ENCODE measurements around the gene NCAPH2. TPM values are rescaled to one million over a fixed set of nuclear protein-coding genes. Genes with fewer than 3 reads are reported as not detected.

NCAPH2 gene
- total and polyA plus RNA-seq, 2 of the 8 experiments (the other 6 are each of a cell fraction or from before 2014, with no cell fraction given): 62.2 to 81.6 TPM

- Histone ChIP-seq H3K4ac (replicated peaks; ENCODE audit: insufficient read length, low read depth, low read length) (peak within 1 kb of the TSS; percentile 53), H2AK5ac (ENCODE audit: low read depth, low read length) (no peak within 1 kb of the TSS), H3K27me3 (replicated peaks in 1 of 4; ENCODE audit: control insufficient read depth in 3 of 4, extremely low read depth in 1 of 4, insufficient read depth in 3 of 4, low read length in 3 of 4) (peaks cover 1 to 22% (median 13%) of the 10 kb centered on the region in 4 experiments; a peak in 6 of 7 replicates), H3K79me1 (ENCODE audit: low read depth, low read length) (no peaks in the 10 kb centered on the region), H4K8ac (ENCODE audit: extremely low read depth, insufficient read depth, low read length) (peak within 1 kb of the TSS; percentile 80), H3K4me2 (ENCODE audit: insufficient read depth in 1 of 2, low read depth in 2 of 2, low read length in 2 of 2) (peak within 1 kb of the TSS; percentile 44 to 74), H4K5ac (ENCODE audit: insufficient read length, low read depth, low read length) (peak within 1 kb of the TSS; percentile 53), H3K56ac (replicated peaks; ENCODE audit: insufficient read length, low read depth, low read length) (peak within 1 kb of the TSS; percentile 30), H2BK20ac (ENCODE audit: low read length) (peak within 1 kb of the TSS; percentile 34; the same call in 1 of the 2 replicates), H4K91ac (replicated peaks; ENCODE audit: insufficient read length, low read length) (peak within 1 kb of the TSS; percentile 74), H2BK12ac (ENCODE audit: low read depth, low read length) (peak within 1 kb of the TSS; percentile 81; the same call in 1 of the 2 replicates), H3K9me3 (ENCODE audit: insufficient read depth in 2 of 2, low read depth in 1 of 2, low read length in 1 of 2) (no peaks in the 10 kb centered on the region), H4K20me1 (replicated peaks in 1 of 2; ENCODE audit: control insufficient read depth in 1 of 2, insufficient read depth in 2 of 2, low read length in 2 of 2) (peaks cover 0 to 3% of the 10 kb centered on the region in 2 experiments), H3K27ac (ENCODE audit: low read depth, low read length) (no peak within 1 kb of the TSS), H2BK5ac (ENCODE audit: low read depth, low read length) (peak within 1 kb of the TSS; percentile 44; the same call in 1 of the 2 replicates), H3K4me1 (replicated peaks in 1 of 4; ENCODE audit: control insufficient read depth in 3 of 4, insufficient read depth in 4 of 4, low read length in 3 of 4) (peaks cover 0 to 5% (median 0%) of the 10 kb centered on the region in 4 experiments; a peak in 3 of 7 replicates), H3K23me2 (ENCODE audit: low read depth, low read length) (peaks cover 4% of the 10 kb centered on the region; the same call in 1 of the 2 replicates), H2BK120ac (replicated peaks; ENCODE audit: low read depth, low read length) (no peak within 1 kb of the TSS), H3K9ac (replicated peaks in 1 of 4; ENCODE audit: extremely low read depth in 1 of 4, low read depth in 3 of 4, low read length in 3 of 4) (peak within 1 kb of the TSS; percentile 44 to 72 (median 60); a peak in 6 of 7 replicates), H3K18ac (ENCODE audit: extremely low read depth, low read length) (peak within 1 kb of the TSS; percentile 60), H3K79me2 (ENCODE audit: control insufficient read depth in 1 of 2, insufficient read depth in 2 of 2, low read length in 2 of 2) (no peaks in the 10 kb centered on the region), H3K23ac (ENCODE audit: insufficient read length) (no peak within 1 kb of the TSS), H3K4me3 (ENCODE audit: extremely low read depth in 1 of 4, insufficient read depth in 2 of 4, low read depth in 3 of 4, low read length in 4 of 4) (peak within 1 kb of the TSS; percentile 50 to 74 (median 58)), H2BK15ac (ENCODE audit: low read length) (no peak within 1 kb of the TSS), H3K14ac (ENCODE audit: insufficient read length) (no peak within 1 kb of the TSS), H2AFZ (ENCODE audit: low read length) (no peak within 1 kb of the TSS), H3K36me3 (ENCODE audit: control insufficient read depth in 2 of 4, insufficient read depth in 4 of 4, low read length in 3 of 4) (0 out of 8 replicates have a peak, but pooled peaks cover 0 to 2% (median 0%) of the 10 kb centered on the region in 4 experiments)
- POLR2A ChIA-PET (ENCODE audit: partially characterized antibody): interaction anchor here (0.7 to 2.1 kb wide), 8 partner anchors 8 to 44 kb away, joined by 3 to 16 read pairs (median 3); partner anchors contain the start of gene SCO2
- WGBS, 2 experiments (ENCODE audit: extremely low coverage in 1 of 2, insufficient coverage in 1 of 2, insufficient read length in 1 of 2, insufficient replicate concordance in 2 of 2, low coverage in 1 of 2, low lambda C conversion rate in 2 of 2, missing lambda C conversion rate in 1 of 2): 0% methylated on average over 2 of the region's 70 CpGs; no CpG with 5 or more reads in 1 of the 2 experiments
- CTCF ChIA-PET (ENCODE audit: partially characterized antibody): interaction anchor here (1.0 to 1.3 kb wide), 2 partner anchors 16 to 214 kb away, joined by 3 to 5 read pairs; no protein-coding TSS in a partner anchor
- peak in 1 of 2 experiments; percentile 89 for DNase-seq (ENCODE audit: low read depth in 1 of 2, low spot score in 2 of 2)
- FAIRE-seq: no peak
- TF ChIP-seq BACH1 (IDR thresholded peaks at IDR 0.05; ENCODE audit: low read length) (no peak), CBX5 (IDR thresholded peaks at IDR 0.05; ENCODE audit: low read depth, low read length) (no peak), CTBP2 (IDR thresholded peaks at IDR 0.05; ENCODE audit: borderline replicate concordance, insufficient read depth, insufficient read length, low read length) (no peak), EP300 (IDR thresholded peaks at IDR 0.05; ENCODE audit: borderline replicate concordance in 1 of 2, low read depth in 2 of 2, low read length in 2 of 2) (no peak), JUN (IDR thresholded peaks at IDR 0.05; ENCODE audit: low read depth, low read length) (no peak), GTF2F1 (IDR thresholded peaks at IDR 0.05; ENCODE audit: borderline replicate concordance, low read depth, low read length) (no peak), RBBP5 (IDR thresholded peaks at IDR 0.05; ENCODE audit: borderline replicate concordance, low read depth, low read length) (no peak), HDAC2 (IDR thresholded peaks at IDR 0.05; ENCODE audit: borderline replicate concordance in 1 of 2, low read depth in 2 of 2, low read length in 2 of 2) (no peak), POLR2A (IDR thresholded peaks at IDR 0.05; ENCODE audit: control extremely low read depth in 1 of 2, low read depth in 2 of 2, low read length in 2 of 2) (no peak; a peak in 1 of 3 replicates), RFX5 (IDR thresholded peaks at IDR 0.05; ENCODE audit: borderline replicate concordance, low read depth, low read length) (no peak), KDM4A (IDR thresholded peaks at IDR 0.05; ENCODE audit: low read depth, low read length, severe bottlenecking) (no peak)
Measured at GRCh38 chr22:50481440-50482106, 26.5 kb upstream of the NCAPH2 start, which contains the start of gene ADM2. Gene ADM2, plus strand, starts transcription at chr22:50481543. Its CDS starts 305 bp downstream, at chr22:50481848.

Measured in H1 (cell line).